Lung microvascular endothelial cell (primary cell): ENCODE results near the gene TCP1. TPM values are rescaled to one million over a fixed set of nuclear protein-coding genes. Genes with fewer than 3 reads are reported as not detected.
"Not testable (repeated sequence)": the region's sequence is repeated elsewhere in the genome, so short reads cannot be mapped to it uniquely, and the experiment has no call there.

Experiments
- DNase-seq, 2 donors: peaks; one replicate each; pipeline versions ENCODE4 v3.0.0 to v3.0.0-alpha.2; 2010; ENCODE audit warnings: low read depth in 2 of 2
- total RNA-seq: library from RNA; depleted of rRNA; stranded (reverse); fragments of >200 nt; gene quantifications from 2 replicates; pipeline ENCODE4 v1.2.1, GENCODE V29; 2014

Gene TCP1
- 245 and 262 TPM in 2 replicates for total RNA-seq

GRCh38 chr6:159789377-159790148, at the start of gene TCP1:
Gene TCP1 (minus strand): TSS chr6:159789602. CDS start chr6:159789468, 134 bp downstream.
- peak; percentile 100 for DNase-seq

GRCh38 chr6:159838020-159838744, 48.8 kb upstream of the TCP1 start:
- no peak for DNase-seq

DNA sequence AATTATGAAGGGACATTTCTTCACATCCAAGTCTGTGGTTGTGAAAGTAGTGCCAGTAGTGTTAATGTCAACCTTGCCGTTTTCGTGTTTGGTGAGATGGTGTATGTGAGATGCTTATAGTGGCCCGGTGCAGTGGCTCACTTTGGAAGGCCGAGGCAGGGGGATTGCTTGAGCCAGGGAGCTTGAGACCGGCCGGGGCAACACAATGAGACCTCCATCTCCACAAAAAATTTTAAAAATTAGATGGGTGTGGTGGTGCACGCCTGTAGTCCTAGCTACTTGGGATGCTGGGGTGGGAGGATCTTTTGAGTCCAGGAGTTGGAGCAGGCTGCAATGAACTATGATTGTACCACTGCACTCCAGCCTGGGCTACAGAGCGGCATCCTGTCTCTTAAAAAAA, 48.1 kb upstream of the TCP1 start:
- DNase-seq: no peak

DNA sequence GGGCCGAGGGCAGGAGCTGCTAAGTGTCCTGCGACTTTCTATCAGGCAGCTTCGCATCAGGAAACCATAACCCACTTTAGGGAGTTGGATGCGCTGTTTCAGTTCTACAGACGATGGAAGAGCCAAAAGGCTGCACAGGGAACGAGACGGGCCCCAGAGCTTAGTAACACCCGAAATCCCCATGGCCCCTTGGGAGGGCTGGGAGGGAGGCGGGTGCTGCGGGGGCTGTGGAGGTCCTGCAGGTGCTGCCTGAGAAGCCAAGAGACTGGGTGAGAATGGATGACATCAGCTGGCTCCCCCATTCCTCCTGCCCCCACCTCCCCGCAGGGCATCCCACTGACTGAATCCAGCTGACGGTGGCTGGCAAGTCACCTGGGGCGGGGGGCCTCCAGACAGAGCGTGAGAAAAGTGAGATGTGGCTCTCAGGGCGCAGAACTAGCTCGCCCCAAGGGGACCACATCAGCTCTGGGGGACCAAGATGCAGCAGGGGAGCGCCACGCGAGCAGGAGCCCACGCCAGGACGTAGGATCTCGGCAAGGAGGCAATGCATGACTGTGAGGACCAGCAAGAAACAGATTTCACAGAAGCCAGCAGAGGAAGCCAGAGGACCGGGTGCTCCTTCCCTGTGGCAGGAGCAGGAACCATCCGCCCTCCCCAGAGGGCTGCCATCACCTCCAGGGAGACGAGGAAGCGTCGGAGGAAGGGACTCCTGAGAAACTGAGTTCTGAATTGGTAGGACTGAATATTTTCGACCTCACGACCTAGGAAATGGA, 47.5 kb upstream of the TCP1 start:
- DNase-seq: no peak

- no peak for DNase-seq
These were observed 44.7 kb upstream of the TCP1 start for GRCh38 chr6:159833997-159834603.

DNA sequence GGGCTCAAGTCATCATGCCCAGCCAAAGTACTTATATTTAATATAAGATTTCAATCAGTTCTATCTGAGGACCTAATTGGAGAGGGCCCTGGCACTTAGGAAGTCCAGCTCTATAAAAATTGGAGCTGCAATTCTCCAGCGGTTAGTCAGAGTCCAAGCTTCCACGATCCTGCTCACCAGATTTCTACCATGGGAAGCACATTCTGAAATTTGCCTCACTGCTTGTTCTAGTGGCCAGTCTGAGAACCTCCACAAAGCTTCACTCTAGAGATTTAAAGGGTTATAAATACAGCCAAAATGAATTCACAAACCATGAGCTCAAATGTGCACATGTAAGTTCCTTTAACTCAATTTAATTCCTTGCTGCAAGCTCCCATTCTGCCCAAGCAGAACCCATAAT, 44.2 kb upstream of the TCP1 start:
- no peak for DNase-seq

DNA sequence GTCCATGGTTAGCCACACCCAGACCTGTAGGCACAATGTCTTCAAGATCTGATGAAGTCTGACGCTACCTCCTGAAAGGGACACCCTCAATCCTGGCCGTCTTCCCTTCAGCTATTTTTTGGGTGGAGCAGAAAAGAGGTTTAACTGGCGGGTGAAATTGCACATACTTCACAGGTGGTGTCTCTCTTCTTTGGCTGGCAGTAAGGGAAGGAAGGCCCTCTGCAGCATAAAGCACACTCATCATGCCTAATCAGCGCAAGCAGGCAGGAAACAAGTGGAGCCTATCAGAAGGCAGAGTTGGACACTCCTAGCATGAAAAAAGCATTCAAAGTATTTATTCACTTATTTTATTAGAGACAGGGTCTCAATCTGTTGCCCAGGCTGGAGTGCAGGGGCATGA, 43.5 kb upstream of the TCP1 start:
- DNase-seq: no peak

DNA sequence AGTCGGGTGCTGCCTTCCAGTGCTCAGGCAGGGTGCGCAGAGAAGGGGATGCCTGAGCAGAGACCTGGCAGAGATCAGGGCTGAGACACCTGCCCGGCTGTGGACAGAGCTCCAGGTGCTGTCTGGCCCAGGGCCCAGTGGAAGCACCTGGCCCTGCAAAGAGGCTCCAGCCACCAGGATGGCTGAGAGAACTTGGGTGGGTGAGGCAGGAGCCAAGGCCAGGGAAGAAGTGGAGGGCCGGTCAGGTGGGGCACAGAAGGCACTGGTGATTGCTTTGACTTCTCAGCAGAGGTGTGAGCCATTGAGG, 41.9 kb upstream of the TCP1 start:
- no peak for DNase-seq

DNA sequence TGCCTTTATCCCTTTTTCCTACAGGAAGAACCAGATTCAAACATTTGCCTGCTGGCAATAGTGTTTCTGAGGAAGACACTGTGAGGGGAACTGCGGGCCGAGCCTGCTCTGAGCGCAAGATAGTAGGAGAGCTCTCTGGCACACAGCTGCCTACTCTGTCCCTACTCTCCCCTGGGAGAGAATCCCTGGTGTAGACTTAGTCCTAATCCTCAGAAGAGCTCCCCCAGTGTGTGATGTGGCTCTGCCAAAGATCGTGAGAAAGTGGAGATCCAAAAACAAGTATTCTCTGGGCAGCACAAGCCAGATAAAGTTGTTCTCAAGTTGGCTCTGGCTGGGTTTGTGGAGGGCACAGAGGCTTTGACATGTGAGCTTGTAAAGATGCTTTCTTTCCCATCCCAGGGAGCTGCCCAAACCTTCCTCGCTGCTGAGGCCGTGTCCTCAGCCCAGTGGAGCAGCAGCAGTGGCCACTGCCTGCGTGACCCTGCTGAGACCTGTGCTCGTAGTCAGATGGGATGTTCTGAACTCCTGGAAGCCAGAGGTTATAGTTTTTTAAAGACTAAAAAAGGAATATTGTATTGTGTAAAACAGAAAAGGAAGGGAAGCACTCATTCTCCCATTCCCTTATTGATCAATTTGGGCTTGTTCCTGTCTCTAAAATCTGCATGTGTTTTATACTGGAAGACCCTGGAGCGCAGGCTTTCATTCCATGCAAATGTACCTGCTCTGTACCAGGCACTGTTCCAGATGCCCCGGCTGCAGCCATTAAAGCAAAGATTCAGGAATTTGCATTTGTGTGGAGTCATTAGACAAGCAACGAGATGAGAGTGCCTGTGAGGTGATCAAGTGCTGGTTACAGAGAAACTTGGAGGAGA, 41.3 kb upstream of the TCP1 start:
- DNase-seq: no peak

- no peak for DNase-seq
These were observed 40.1 kb upstream of the TCP1 start for GRCh38 chr6:159829526-159829925.

GRCh38 chr6:159828074-159828473, 38.7 kb upstream of the TCP1 start:
- no peak for DNase-seq

DNA sequence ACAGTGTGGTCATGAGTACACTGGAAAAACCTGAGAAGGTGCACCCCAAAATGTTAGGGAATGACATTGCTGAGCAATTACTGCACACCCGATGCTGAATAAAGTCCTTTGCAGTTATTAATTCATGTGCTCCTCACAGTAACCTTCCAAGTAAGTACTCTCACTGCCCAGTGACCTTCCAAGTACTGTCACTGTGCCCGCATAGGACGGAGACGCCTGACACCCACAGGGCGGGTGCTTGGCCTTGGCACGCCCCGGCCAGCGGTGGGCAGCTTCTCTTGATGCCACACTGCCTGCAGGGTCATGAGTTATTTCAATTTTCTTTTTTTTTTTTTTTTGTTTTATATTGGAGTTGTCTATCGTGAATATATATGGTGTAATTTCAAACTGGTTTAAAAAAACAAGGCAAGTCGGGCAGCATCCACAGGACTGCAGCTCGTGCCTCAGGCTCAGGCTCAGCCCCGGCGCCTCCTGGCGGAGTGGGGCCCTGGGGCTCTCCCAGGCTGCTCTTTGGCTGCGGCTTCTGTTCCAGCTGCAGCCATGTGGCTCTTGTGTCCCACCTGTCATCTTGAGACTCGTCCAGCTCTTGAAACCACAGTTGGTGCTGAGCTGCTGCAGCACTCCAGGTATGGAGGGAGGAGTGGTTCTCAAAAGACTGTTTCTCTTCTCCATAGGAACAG, 37.7 kb upstream of the TCP1 start:
- no peak for DNase-seq

DNA sequence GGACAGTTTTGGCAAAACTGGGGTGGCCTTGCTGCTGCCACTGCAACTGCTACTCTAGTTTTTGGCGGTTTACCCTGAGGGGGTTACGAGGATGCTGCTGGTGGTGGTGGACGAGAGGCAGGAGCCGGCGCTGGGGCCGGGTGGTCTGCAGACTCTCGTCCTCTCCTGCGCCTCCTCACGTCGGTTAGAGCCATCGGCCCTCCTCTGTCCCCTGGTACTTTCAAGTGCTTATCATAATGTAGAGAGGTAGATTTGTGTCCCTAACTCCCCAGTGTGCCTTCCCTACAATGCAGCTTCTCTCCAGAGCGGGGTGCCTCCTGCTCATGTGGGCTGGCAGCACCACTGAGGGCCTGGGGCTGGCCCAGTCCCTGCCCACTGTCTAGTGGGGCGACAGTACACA, 36.6 kb upstream of the TCP1 start:
- DNase-seq: no peak

DNA sequence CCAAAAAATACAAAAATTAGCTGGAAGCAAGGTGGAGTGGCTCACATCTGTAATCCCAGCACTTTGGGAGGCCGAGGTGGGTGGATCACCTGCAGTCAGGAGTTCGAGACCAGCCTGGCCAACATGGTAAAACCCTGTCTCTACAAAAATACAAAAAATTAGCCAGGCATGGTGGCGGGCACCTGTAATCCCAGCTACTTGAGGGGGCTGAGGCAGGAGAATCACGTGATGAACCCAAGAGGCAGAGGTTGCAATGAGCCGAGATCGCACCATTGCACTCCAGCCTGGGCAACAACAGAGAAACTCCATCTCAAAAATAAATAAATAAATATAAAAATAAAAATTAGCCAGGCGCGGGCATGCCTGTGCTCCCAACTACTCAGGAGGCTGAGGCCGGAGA, 35.3 kb upstream of the TCP1 start:
- not testable (repeated sequence) for DNase-seq

GRCh38 chr6:159823953-159824352, 34.6 kb upstream of the TCP1 start:
- no peak for DNase-seq

DNA sequence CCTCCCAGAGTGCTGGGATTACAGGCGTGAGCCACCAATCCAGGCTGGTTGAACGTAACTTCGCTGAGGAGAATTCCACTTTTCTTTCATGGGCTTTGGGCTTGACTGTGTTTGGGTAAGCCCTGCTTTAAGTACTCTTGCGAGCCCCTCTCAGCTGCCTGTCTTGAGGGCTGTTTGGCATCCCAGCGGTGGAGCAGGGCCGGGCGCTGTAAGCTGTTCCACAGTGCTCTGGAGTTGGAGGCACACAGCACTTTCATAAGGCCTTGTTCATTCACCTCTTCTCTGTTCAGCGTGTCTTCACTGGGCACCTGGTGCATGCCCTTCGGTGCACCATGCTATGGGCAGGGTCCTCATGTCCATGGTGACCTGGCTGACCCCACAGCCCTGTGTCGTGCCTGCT, 32.3 kb upstream of the TCP1 start:
- no peak for DNase-seq

DNA sequence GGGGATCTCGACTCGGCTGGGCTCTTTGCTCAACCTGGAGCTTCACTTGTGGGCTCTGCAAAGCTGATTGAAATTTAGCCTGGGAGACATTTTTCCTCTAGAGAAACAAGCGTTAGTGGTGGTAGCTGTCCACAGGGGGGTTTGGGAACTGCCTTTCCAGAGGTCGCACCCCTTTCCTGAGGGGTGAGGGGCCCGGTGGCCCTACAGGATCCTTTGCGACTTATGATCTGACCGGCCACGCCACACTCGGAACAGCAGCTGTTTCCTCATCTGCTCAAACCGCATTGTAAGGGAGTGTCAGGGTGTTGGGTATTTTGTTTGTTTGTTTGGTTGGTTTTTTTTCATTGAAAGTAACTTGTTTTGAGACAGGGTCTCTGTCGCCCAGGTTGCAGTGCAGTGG, 31.7 kb upstream of the TCP1 start:
- DNase-seq: no peak

DNA sequence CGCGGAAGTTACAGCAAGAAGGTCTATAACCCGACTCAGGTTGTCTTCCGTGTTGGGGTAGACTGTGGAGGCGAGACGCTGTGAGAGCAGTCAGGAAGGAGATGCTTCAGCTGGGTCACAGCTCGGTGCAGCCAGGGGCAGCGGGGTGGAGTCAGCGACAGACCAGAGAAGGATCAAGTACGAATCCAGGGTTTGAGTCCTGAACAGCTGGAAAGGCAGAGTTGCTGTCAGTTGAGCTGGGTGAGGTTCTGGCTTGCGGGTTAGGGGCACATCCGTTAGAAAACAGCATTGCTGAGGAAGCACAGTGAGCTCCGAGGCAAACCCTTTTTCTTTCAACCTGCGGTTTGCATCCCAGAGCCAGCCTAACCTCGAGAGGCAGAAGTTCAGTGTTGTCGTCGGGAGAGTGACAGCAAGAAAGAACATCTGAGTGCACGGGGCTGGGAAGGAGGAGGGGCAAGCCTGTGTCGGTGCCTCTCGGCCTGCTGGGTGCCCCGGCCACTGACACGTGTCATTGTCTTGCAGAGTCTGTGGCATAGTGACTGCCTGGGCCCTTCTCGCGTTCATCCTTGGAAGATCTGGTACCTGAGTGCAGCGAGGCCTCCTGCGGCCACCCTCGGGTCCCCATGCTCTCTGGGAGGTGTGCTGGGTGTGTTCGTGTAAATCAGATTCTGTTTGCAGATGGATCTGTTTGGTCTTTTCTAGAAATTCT, 30.7 kb upstream of the TCP1 start:
- DNase-seq: no peak

GRCh38 chr6:159819098-159819497, 29.7 kb upstream of the TCP1 start:
- no peak for DNase-seq
